SK-N-SH (cell line): Measurements from ENCODE around the gene DPY19L1.
"Not testable (repeated sequence)": the region's sequence is repeated elsewhere in the genome, so short reads cannot be mapped to it uniquely, and the experiment has no call there.

ENCODE experiments used
- CTCF ChIP-seq: fragments of 200-600 bp; sonication (generic); IDR thresholded peaks from 2 replicates; pipeline ENCODE4 v1.6.1; 2017; ENCODE audit warnings: antibody characterized with exemption, mild to moderate bottlenecking, moderate library complexity
- PBX3 ChIP-seq: IDR thresholded peaks from 2 replicates; pipeline ENCODE4; 2012
- POLR2AphosphoS5 ChIP-seq: IDR thresholded peaks from 2 replicates; pipeline ENCODE4 v1.6.1; 2012; ENCODE audit warnings: low read depth, low read length
- RAD21 ChIP-seq: IDR thresholded peaks from 2 replicates; pipeline ENCODE4 v1.6.1; 2012; ENCODE audit warnings: mild to moderate bottlenecking, low read length
- TAF1 ChIP-seq: IDR thresholded peaks from 2 replicates; pipeline ENCODE4 v1.6.1; 2012; ENCODE audit warnings: low read depth, mild to moderate bottlenecking, low read length, moderate library complexity, borderline replicate concordance

GRCh38 chr7:34985155-34985554 lies 52.1 kb downstream of the DPY19L1 start:
- TF ChIP-seq RAD21, CTCF, TAF1, POLR2AphosphoS5, PBX3: not testable (repeated sequence)
